ENCODE results near the gene CCDC149. TPM values are rescaled to one million over a fixed set of nuclear protein-coding genes. Genes with fewer than 3 reads are reported as not detected.

Gene CCDC149
- total and polyA plus RNA-seq, 2 donors (not counting 1 experiment from before 2014, with no cell fraction given), result not detected

- CTCF ChIA-PET, result interaction anchor here (1.1 kb wide), 1 partner anchor 24 kb away, joined by 4 read pairs; no protein-coding TSS in a partner anchor
- ATAC-seq (ENCODE audit: low read depth), result no peak
These were observed 43.9 kb upstream of the CCDC149 start for GRCh38 chr4:24956763-24957162.

GRCh38 chr4:24956091-24956490 is 43.2 kb upstream of the CCDC149 start:
- Histone ChIP-seq H2AFZ (ENCODE audit: insufficient read depth, low read depth, low read length, poor library complexity, severe bottlenecking) (no peak overlapping the region), H3K4me3 (ENCODE audit: control extremely low read depth in 1 of 5, extremely low read depth in 1 of 5, insufficient read depth in 1 of 5, low read depth in 2 of 5, low read length in 4 of 5) (no peak overlapping the region), H3K36me3 (replicated peaks in 1 of 2; ENCODE audit: control extremely low read depth in 1 of 2, control insufficient read depth in 1 of 2, extremely low read depth in 1 of 2, insufficient read depth in 2 of 2, low read length in 1 of 2) (no peaks in the 10 kb centered on the region), H3K4me2 (replicated peaks; ENCODE audit: low read depth, low read length, poor library complexity, severe bottlenecking) (no peak overlapping the region), H3K9ac (ENCODE audit: low read length) (no peak overlapping the region), H3K27me3 (replicated peaks in 1 of 4; ENCODE audit: control extremely low read depth in 1 of 4, control insufficient read depth in 3 of 4, insufficient read depth in 4 of 4, low read length in 3 of 4) (no peaks in the 10 kb centered on the region), H3K79me2 (ENCODE audit: control insufficient read depth, insufficient read depth, low read length) (no peaks in the 10 kb centered on the region), H3K4me1 (ENCODE audit: control insufficient read depth in 2 of 2, insufficient read depth in 2 of 2, low read length in 2 of 2) (no peaks in the 10 kb centered on the region), H3K9me3 (ENCODE audit: control extremely low read depth in 1 of 3, control insufficient read depth in 2 of 3, insufficient read depth in 1 of 3, low read length in 2 of 3) (peaks cover 0 to 7% (median 0%) of the 10 kb centered on the region in 3 donors), H3K27ac (ENCODE audit: low read length in 2 of 2) (no peak overlapping the region), H4K20me1 (ENCODE audit: control insufficient read depth, insufficient read depth, low read length, poor library complexity, severe bottlenecking) (no peaks in the 10 kb centered on the region)
- Mint-ChIP-seq H3K4me3 (no peak overlapping the region), H3K27ac (no peak overlapping the region), H3K4me1 (no peaks in the 10 kb centered on the region), H3K9me3 (ENCODE audit: insufficient read depth) (peaks cover 2% of the 10 kb centered on the region), H3K27me3 (peaks cover 9% of the 10 kb centered on the region)
- DNase-seq (no peak), ATAC-seq (ENCODE audit: low read depth) (no peak)
- WGBS (ENCODE audit: insufficient coverage), result 59% methylated on average over 2 of the region's 2 CpGs
- TF ChIP-seq CTCF (IDR thresholded peaks at IDR 0.05) (no peak), EZH2 (IDR thresholded peaks at IDR 0.05; ENCODE audit: borderline replicate concordance, insufficient read depth, low read depth, low read length, poor library complexity, severe bottlenecking) (no peak)
- ChIA-PET CTCF (no interaction called here), POLR2A (no interaction called here)
- intact Hi-C loops (cut with micrococcal nuclease), result no loop called here

More at GRCh38 chr4:24956763-24957162, 43.9 kb upstream of the CCDC149 start:
- peaks cover 2% of the 10 kb centered on the region for H3K9me3 Mint-ChIP-seq (ENCODE audit: insufficient read depth)
- peaks cover 0 to 7% (median 0%) of the 10 kb centered on the region in 3 donors for H3K9me3 ChIP-seq (ENCODE audit: control extremely low read depth in 1 of 3, control insufficient read depth in 2 of 3, insufficient read depth in 1 of 3, low read length in 2 of 3)
- no peak overlapping the region for H3K4me3 ChIP-seq (ENCODE audit: control extremely low read depth in 1 of 5, extremely low read depth in 1 of 5, insufficient read depth in 1 of 5, low read depth in 2 of 5, low read length in 4 of 5)
- intact Hi-C loops (cut with micrococcal nuclease), result no loop called here
- no peak overlapping the region for H3K4me3 Mint-ChIP-seq
- no peak overlapping the region for H3K27ac ChIP-seq (ENCODE audit: low read length in 2 of 2)
- POLR2A ChIA-PET, result no interaction called here
- WGBS (ENCODE audit: insufficient coverage), result 100% methylated on average over 1 of the region's 2 CpGs
- H3K4me2 ChIP-seq (replicated peaks; ENCODE audit: low read depth, low read length, poor library complexity, severe bottlenecking), result no peak overlapping the region
- no peaks in the 10 kb centered on the region for H3K4me1 ChIP-seq (ENCODE audit: control insufficient read depth in 2 of 2, insufficient read depth in 2 of 2, low read length in 2 of 2)
- no peaks in the 10 kb centered on the region for H4K20me1 ChIP-seq (ENCODE audit: control insufficient read depth, insufficient read depth, low read length, poor library complexity, severe bottlenecking)
- no peaks in the 10 kb centered on the region for H3K79me2 ChIP-seq (ENCODE audit: control insufficient read depth, insufficient read depth, low read length)
- DNase-seq, result no peak
- peaks cover 9% of the 10 kb centered on the region for H3K27me3 Mint-ChIP-seq
- no peaks in the 10 kb centered on the region for H3K36me3 ChIP-seq (replicated peaks in 1 of 2; ENCODE audit: control extremely low read depth in 1 of 2, control insufficient read depth in 1 of 2, extremely low read depth in 1 of 2, insufficient read depth in 2 of 2, low read length in 1 of 2)
- H3K27me3 ChIP-seq (replicated peaks in 1 of 4; ENCODE audit: control extremely low read depth in 1 of 4, control insufficient read depth in 3 of 4, insufficient read depth in 4 of 4, low read length in 3 of 4), result no peaks in the 10 kb centered on the region
- TF ChIP-seq CTCF (IDR thresholded peaks at IDR 0.05) (no peak), EZH2 (IDR thresholded peaks at IDR 0.05; ENCODE audit: borderline replicate concordance, insufficient read depth, low read depth, low read length, poor library complexity, severe bottlenecking) (no peak)
- H3K9ac ChIP-seq (ENCODE audit: low read length), result no peak overlapping the region
- no peaks in the 10 kb centered on the region for H3K4me1 Mint-ChIP-seq
- no peak overlapping the region for H2AFZ ChIP-seq (ENCODE audit: insufficient read depth, low read depth, low read length, poor library complexity, severe bottlenecking)
- no peak overlapping the region for H3K27ac Mint-ChIP-seq
